Nephron (organoid): Measurements from ENCODE around the gene FFAR2.
A peak's percentile ranks its signal among the peaks of the same experiment; 100 is the strongest.

ENCODE experiments used
- H3K27ac Mint-ChIP-seq, 3 experiments: 2 replicates each; pipeline ENCODE4 v1.8.0; 2020; ENCODE audit warnings: mixed read lengths in 3 of 3, mild to moderate bottlenecking in 2 of 3, moderate library complexity in 1 of 3
- H3K27me3 Mint-ChIP-seq: 2 replicates; pipeline ENCODE4 v1.8.0; 2021; ENCODE audit warnings: low read depth, mild to moderate bottlenecking, moderate library complexity, mixed read lengths
- H3K36me3 Mint-ChIP-seq: 2 replicates; pipeline ENCODE4 v1.8.0; 2020; ENCODE audit warnings: low read depth, mixed read lengths
- H3K4me1 Mint-ChIP-seq: 2 replicates; pipeline ENCODE4 v1.8.0; 2020; ENCODE audit warnings: mixed read lengths
- H3K4me3 Mint-ChIP-seq, 3 experiments: 2 replicates each; pipeline ENCODE4 v1.8.0; 2020; ENCODE audit warnings: mild to moderate bottlenecking in 3 of 3, mixed read lengths in 3 of 3, moderate library complexity in 2 of 3
- H3K9me3 Mint-ChIP-seq: 2 replicates; pipeline ENCODE4 v1.8.0; 2020; ENCODE audit warnings: mixed read lengths
- TF ChIP-seq, protein P1 (sequence below), 3 experiments: fragments of 200-600 bp; sonication (generic); IDR thresholded peaks; one replicate each; pipeline ENCODE4 v1.5.0; 2021; ENCODE audit warnings: antibody characterized with exemption in 3 of 3; ENCODE audit not compliant: unreplicated experiment in 3 of 3

Gene FFAR2

DNA sequence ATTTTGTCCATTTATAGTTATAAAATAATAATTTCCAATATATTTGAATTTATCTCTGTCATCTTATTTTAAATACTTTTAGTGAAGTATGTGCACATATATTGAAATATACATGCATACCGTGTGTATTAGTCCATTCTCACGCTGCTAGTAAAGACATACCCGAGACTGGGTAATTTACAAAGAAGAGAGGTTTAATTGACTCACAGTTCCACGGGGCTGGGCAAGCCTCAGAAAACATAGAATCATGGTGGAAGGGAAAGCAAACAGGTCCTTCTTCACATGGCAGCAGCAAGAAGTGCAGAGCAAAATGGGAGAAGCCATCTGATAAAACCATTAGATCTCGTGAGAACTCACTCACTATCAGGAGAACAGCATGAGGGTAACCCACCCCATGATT is 37.6 kb upstream of the FFAR2 start:
- TF ChIP-seq, protein P1, sequence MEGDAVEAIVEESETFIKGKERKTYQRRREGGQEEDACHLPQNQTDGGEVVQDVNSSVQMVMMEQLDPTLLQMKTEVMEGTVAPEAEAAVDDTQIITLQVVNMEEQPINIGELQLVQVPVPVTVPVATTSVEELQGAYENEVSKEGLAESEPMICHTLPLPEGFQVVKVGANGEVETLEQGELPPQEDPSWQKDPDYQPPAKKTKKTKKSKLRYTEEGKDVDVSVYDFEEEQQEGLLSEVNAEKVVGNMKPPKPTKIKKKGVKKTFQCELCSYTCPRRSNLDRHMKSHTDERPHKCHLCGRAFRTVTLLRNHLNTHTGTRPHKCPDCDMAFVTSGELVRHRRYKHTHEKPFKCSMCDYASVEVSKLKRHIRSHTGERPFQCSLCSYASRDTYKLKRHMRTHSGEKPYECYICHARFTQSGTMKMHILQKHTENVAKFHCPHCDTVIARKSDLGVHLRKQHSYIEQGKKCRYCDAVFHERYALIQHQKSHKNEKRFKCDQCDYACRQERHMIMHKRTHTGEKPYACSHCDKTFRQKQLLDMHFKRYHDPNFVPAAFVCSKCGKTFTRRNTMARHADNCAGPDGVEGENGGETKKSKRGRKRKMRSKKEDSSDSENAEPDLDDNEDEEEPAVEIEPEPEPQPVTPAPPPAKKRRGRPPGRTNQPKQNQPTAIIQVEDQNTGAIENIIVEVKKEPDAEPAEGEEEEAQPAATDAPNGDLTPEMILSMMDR (IDR thresholded peaks at IDR 0.05; ENCODE audit: unreplicated experiment in 3 of 3) = no peak
- H3K4me3 Mint-ChIP-seq = no peak overlapping the region
- H3K9me3 Mint-ChIP-seq = no peaks in the 10 kb centered on the region
- no peak overlapping the region for H3K27ac Mint-ChIP-seq
- no peaks in the 10 kb centered on the region for H3K36me3 Mint-ChIP-seq
- peaks cover 18% of the 10 kb centered on the region for H3K27me3 Mint-ChIP-seq
- H3K4me1 Mint-ChIP-seq = no peaks in the 10 kb centered on the region

DNA sequence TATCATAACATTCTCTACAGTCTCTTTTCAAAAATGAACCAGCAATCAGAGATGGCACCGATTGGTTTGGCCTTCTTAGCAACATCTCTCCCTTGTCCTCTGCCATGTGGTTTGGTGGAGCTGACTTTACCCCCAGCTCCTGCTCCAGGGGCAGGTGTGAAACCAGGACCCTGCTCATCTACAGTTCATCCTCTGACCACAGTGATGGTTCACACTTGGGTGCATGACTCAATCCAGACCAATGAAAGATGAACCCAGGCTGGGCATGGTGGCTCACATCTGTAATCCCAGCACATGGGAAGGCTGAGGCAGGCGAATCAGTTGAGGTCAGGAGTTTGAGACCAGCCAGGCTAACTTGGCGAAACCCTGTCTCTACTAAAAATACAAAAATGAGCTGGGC is 33.6 kb upstream of the FFAR2 start:
- H3K9me3 Mint-ChIP-seq = no peaks in the 10 kb centered on the region
- H3K36me3 Mint-ChIP-seq = no peaks in the 10 kb centered on the region
- H3K27me3 Mint-ChIP-seq = peaks cover 27% of the 10 kb centered on the region
- no peak overlapping the region for H3K4me3 Mint-ChIP-seq
- H3K4me1 Mint-ChIP-seq = no peaks in the 10 kb centered on the region
- TF ChIP-seq, protein P1 (IDR thresholded peaks at IDR 0.05; ENCODE audit: unreplicated experiment in 3 of 3) = no peak
- H3K27ac Mint-ChIP-seq = no peak overlapping the region

DNA sequence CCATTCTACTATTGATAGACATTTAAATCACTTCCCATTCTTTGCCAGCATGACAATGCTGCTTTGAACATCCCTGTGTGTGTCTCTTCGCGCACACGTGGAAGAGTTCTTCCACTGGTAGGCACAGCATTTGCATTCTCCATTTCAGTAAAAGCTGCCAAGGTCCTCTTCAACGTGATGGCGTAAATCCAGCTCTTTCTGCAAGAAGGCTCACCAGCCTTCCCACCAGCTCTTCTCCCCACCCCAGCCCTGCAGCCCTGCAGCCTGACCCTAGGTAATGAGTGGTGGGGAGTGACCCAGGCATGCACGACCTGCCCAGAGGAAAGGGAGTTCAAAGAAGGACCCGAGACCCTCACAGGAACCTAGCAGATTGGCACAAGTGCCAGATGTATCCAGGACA is 31.7 kb upstream of the FFAR2 start:
- H3K27me3 Mint-ChIP-seq = peaks cover 25% of the 10 kb centered on the region
- no peaks in the 10 kb centered on the region for H3K4me1 Mint-ChIP-seq
- no peaks in the 10 kb centered on the region for H3K36me3 Mint-ChIP-seq

DNA sequence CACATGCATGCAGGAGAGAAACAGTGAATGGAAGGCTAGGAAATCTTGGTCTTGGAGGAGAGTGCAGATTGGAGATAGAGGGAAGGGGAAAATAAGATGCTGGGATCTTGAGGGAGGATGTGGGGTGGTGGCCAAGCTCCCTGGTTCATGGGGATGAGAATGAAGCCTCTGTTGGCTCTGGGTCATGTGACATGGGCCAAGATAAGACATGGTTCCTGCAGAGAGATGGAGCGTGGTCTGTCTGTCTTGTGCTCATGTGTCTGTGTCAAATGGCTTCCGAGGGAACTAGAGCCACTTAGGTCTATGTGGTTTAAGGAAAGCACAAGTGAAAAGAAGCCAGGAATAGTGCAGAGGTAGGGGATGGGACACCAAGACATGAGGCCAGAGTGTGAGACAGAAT is 30.8 kb upstream of the FFAR2 start:
- Mint-ChIP-seq H3K36me3 (no peaks in the 10 kb centered on the region), H3K27ac (peak overlapping the region in 2 of 3 experiments; percentile 2 to 4), H3K4me1 (no peaks in the 10 kb centered on the region), H3K27me3 (peaks cover 21% of the 10 kb centered on the region), H3K4me3 (no peak overlapping the region), H3K9me3 (no peaks in the 10 kb centered on the region)
- TF ChIP-seq, protein P1 (IDR thresholded peaks at IDR 0.05; ENCODE audit: unreplicated experiment in 3 of 3) = no peak

More for the DNA sequence above, 31.7 kb upstream of the FFAR2 start:
- no peak overlapping the region for H3K27ac Mint-ChIP-seq
- no peaks in the 10 kb centered on the region for H3K9me3 Mint-ChIP-seq
- TF ChIP-seq, protein P1 (IDR thresholded peaks at IDR 0.05; ENCODE audit: unreplicated experiment in 3 of 3) = no peak
- no peak overlapping the region for H3K4me3 Mint-ChIP-seq

DNA sequence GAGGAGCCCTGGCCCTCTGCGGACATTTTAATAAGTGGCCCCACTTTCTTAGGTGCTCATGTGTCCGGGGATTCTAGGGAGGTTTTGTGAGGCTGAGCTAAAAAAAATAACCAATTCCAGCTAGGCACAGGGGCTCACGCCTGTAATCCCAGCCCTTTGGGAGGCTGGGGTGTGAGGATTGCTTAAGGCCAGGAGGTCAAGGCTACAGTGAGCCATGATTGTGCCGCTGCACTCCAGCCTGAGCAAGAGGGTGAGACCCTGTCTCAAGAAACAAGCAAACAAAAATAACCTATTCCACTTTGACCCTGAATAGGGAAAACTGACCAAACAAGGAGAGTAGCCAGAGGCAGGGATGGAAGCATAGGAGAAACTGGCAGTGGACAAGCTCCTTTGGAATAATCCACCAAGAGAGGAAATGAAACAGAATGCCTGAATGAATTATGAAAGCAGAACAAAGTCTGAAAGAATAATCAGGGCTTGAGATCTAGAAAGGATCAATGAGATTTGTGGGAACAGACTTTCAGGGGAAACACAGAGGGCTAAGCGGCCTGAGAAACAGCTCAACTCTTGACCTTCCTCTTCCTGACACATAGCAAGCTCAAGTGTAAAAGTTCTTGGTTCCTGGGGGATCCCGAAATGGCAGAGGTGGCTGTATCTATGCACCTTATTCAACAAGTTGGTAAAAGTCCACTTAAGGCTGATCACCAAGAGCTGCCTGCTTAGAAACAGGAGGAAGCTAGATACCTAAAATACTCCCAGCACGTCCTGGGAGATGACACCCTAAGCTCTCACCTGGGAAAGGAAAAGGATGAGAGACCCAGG is 30.1 kb upstream of the FFAR2 start:
- Mint-ChIP-seq H3K9me3 (no peaks in the 10 kb centered on the region), H3K36me3 (no peaks in the 10 kb centered on the region), H3K4me3 (no peak overlapping the region), H3K27me3 (peaks cover 21% of the 10 kb centered on the region), H3K27ac (no peak overlapping the region), H3K4me1 (no peaks in the 10 kb centered on the region)
- TF ChIP-seq, protein P1 (IDR thresholded peaks at IDR 0.05; ENCODE audit: unreplicated experiment in 3 of 3) = no peak

DNA sequence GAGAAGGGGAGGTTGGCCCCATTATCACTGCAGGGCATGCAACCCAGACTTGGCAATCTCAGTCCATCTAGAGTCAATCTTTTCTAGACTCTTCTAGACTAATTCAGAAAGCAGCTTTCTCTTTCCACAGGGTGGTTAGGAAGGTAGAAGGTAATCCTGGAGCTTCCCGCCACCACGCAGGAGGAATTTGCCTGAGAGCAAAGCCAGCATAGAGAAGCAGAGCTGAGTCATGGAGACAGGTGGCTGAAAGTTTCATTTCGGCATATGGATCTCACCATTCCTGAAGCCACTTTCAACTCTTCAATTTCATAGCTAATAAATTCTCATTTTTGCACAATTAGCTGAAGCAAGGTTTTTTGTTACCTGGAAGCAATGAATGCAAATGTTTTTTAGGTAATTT is 29.0 kb upstream of the FFAR2 start:
- Mint-ChIP-seq H3K4me1 (no peaks in the 10 kb centered on the region), H3K27me3 (peaks cover 23% of the 10 kb centered on the region), H3K4me3 (no peak overlapping the region), H3K27ac (no peak overlapping the region), H3K36me3 (no peaks in the 10 kb centered on the region), H3K9me3 (no peaks in the 10 kb centered on the region)
- TF ChIP-seq, protein P1 (IDR thresholded peaks at IDR 0.05; ENCODE audit: unreplicated experiment in 3 of 3) = no peak
